ENCODE data around the gene EIF4A3.

DNA sequence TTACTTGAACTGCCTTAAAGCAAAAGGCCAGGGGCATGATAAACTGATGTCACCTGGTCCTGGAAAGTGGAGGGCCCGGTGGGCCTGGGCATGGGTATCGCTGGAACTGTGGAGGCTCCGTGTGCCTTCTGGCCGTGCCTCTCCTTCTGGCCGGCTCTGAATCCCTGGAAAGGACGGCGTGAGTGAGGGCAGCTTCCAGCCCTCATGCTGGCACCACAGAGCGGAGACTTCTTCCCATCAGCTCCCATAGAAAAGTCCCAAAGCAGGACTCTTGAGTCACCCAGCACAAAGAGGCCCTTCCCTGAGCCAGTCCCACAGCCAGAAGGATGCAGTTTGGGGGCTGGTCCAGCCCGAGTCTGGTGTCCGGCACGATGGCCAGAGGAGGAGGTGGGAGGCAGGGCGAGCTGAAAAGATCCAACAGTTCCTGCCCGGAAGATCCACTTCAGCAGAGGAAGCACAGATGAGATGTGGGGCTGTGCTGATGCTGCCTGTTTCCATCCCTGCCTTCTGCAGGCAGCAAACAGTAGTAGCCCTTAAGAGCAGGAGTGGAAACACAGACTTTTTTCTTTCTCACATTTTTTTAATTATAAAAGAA lies 37.8 kb downstream of the EIF4A3 start:
- TF ChIP-seq POLR2A (IDR thresholded peaks at IDR 0.05; ENCODE audit: low read depth, low read length) (no peak), POLR2AphosphoS5 (IDR thresholded peaks at IDR 0.05; ENCODE audit: low read depth, low read length) (no peak), SPI1 (IDR thresholded peaks at IDR 0.05; ENCODE audit: low read depth, low read length) (no peak)
